GM19467 (cell line): Measurements from ENCODE around the gene GPR143.
"Not testable (repeated sequence)": the region's sequence is repeated elsewhere in the genome, so short reads cannot be mapped to it uniquely, and the experiment has no call there.

ENCODE experiments used
- ATAC-seq: cut with Tn5 transposase; IDR thresholded peaks from one replicate; pipeline ENCODE4 v1.9.1; 2021; ENCODE audit warnings: mild to moderate bottlenecking, moderate library complexity; ENCODE audit not compliant: unreplicated experiment

Gene GPR143

DNA sequence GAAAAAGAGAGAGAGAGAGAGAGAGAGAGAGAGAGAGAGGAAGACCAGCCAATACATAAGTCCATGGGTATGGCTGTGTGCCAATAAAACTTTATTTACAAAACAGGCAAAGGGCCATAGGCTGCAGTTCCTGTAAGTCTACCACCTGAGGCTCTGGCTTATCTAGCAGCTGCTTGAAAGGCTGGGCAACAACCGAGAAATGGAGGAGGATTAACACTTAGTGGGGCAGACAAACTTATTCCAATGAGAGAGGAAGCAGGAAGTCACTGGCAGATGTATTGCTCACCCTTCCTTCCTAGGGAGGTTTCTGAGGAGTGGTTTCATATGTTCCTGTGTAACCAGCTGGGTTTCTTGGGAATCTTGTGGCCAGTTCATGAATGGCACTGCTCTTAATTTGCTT is 4.7 kb upstream of the GPR143 start:
- ATAC-seq, result no peak

- not testable (repeated sequence) for ATAC-seq
Measured at GRCh38 chrX:9768321-9768839, 2.7 kb upstream of the GPR143 start.

- no peak for ATAC-seq
Measured at GRCh38 chrX:9767375-9767774, 1.7 kb upstream of the GPR143 start.

DNA sequence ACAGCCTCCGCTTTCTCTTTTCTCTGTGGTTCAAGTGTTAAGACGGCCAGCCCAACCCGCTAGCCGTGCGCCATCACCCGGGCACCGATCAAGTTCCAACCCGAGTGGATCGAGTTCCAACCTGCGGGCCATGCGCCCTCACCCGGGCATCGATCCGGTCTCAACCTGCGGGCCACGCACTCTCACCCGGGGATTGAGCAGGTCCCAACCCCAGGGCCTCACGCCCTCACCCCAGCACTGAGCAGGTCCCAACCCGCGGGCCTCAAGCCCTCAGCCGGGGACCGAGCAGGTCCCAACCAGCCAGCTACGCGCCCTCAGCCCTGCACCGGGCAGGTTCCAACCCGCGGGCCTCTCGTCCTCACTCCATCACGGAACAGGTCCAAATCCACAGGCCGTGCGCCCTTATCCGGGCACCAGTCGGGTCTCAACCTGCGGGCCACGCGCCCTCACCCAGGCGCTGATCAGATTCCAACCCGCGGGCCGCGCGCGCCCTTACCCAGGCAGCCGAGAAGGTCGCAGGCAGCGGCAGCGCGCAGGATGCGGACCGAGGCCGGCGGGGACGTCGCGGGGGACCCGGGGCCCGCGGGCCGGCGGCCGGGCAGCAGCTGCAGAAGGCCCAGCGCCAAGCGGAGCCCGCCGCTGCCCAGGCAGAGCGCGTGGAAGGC is 443 bp downstream of the GPR143 start:
- no peak for ATAC-seq

- no peak for ATAC-seq
Measured at GRCh38 chrX:9759337-9759736, 6.3 kb downstream of the GPR143 start.

GRCh38 chrX:9758021-9758638 is 7.5 kb downstream of the GPR143 start:
- ATAC-seq, result no peak

DNA sequence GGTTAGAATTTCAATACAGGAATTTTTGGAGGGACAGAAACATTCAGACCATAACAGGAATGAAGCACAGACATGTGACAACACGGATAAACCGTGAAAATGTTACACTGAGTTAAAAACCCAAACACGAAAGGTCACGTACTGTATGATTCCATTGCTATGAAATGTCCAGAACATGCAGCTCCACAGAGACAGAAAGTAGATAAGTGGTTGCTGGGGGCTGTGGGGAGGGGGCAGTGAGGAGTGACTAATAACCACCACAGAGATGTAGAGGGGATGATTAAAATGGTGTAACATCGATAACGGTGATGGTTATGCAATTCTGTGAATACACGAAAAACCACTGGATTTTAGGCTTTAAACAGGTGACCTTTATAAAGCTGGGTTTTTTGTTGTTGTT is 8.3 kb downstream of the GPR143 start:
- no peak for ATAC-seq

- no peak for ATAC-seq
Measured at GRCh38 chrX:9749146-9749692, 16.4 kb downstream of the GPR143 start.

GRCh38 chrX:9747644-9748043 is 18.0 kb downstream of the GPR143 start:
- ATAC-seq, result no peak

DNA sequence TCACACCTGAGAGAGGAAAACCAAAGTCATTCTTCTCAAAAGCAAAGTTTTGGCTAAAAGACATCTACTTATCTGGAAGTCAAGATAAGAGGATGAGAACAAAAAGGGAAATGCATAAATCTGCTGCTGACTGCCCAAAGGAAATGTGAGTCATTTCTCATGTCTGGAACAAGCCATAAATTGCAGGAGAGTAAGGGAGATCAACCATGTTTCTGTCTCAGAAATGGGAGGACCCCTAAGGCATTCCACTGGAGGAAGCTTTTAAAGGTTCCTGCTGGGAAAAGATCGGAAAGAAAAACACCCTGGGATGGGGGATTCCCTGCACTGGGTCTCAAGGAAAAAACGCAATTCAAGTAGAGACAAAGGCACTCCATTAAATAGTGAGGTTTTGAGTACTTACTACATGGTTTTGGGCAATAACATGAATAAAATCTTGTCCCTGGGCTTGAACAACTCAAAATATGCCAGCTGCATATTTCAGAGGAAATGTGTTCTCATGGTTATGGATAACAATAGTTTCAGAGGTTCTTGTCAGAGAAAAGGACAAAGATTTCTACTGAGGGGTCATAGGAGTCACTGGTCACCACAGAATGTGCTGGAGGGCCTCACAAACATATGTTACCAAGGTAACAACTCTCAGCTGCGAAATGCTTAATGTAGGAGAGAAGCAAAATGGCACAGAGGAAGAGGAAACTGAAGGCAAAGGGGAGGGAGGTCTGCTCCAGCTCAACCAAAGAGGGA is 19.3 kb downstream of the GPR143 start:
- no peak for ATAC-seq

GRCh38 chrX:9745417-9746115 is 20.1 kb downstream of the GPR143 start:
- ATAC-seq, result no peak

GRCh38 chrX:9739130-9739529 is 26.5 kb downstream of the GPR143 start:
- ATAC-seq, result no peak

DNA sequence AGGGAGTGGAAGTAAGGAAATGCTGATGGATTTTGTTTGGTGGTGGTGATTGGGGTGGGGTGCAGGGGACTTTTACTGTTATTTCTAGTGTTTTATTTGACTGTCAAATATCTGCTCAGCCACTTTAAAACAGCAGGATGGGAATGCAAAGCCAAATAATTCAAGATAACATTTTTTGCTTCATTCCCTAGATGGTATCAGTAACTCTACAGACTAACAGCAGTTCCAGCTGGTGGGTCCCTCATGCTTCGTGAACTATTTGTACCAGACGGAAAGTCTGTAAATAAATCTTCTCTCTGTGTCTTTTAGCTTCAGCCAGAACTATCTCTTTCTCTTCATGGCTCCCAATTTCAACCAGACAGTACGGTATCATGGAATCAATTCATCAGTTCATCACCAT is 27.5 kb downstream of the GPR143 start:
- ATAC-seq, result no peak

GRCh38 chrX:9737363-9737762 is 28.3 kb downstream of the GPR143 start:
- ATAC-seq, result no peak

DNA sequence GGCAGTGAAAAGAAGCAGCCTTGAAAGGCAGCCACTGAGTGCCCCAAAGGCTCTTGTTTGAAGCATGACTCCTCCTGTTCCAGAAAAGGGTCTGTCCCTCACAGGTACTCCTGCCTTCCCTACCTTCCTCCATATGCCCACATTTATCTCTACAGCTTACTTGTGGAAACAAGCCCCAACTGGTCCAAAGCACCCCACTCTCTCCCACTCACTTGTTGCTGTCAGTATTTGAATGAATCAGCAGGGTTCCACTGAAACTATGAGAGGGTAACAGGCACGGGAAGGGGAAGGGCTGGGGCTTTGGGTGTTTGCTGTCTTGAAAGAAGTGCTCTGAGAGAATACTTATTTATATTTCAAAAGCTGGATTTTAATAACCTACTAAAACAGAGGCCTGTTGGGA is 34.9 kb downstream of the GPR143 start:
- ATAC-seq, result no peak

GRCh38 chrX:9730078-9730477 is 35.6 kb downstream of the GPR143 start:
- no peak for ATAC-seq

- no peak for ATAC-seq
Measured at GRCh38 chrX:9729171-9729885, 36.3 kb downstream of the GPR143 start.

DNA sequence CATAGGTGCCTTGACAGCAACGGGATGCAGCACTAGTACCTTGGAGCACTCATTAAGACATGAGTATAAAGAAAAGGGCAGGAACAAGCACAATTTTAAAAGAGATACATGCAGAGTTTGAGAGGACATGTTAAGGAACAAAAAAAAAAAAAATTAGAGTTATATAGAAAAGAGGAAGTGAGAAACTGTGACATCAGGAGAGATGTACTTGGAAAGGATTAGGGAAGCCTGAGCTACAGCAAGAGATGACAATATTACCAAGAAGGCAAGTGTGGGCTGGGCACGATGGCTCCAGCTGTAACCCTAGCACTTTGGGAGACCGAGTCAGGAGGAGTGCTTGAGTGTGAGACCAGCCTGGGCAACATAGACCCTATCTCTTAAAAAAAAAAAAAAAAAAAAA is 37.4 kb downstream of the GPR143 start:
- ATAC-seq, result no peak

GRCh38 chrX:9724711-9725110 is 40.9 kb downstream of the GPR143 start:
- no peak for ATAC-seq

DNA sequence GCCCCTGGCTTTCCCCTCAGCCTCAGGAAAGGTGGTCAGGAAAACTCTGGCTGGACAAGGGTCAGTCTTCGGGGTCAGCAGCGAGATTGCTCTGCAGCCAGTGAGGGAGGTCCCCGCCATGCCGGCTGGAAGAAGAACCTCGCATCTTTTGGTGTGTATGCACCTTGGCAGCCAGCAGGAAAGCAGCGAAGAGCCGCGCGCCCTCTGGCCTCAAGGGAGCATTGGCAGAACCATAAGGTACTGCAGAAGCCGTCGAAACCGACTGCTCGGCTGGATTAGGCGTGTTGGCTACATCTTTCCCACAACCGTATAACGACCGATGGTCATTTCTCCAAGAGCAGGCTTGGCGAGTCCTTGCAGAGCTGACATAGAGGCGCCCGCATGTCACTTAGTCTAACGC is 48.3 kb downstream of the GPR143 start:
- no peak for ATAC-seq
